Measurements from ENCODE around the gene KCTD15.

The KCTD15 gene

DNA sequence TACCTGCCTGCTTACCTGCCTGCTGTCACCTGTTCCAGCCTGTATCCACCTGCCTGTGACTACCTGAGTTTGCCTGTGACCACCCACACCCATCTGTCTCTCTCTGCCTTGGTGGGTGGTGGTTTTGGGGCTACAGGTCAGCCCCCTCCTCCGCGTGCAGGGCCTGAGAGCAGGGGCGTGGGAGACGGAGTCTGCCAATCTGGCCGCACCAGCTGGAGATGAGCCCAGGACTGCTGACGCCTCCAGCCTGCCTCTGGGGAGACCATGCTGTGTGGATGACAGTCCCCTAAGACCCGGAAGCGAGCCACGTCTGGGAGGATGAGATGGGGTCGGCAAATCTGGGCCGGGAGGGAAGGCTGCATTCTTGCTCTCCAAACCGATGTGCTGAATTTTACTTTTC lies 15.9 kb upstream of the KCTD15 start:
- TF ChIP-seq, protein P1, sequence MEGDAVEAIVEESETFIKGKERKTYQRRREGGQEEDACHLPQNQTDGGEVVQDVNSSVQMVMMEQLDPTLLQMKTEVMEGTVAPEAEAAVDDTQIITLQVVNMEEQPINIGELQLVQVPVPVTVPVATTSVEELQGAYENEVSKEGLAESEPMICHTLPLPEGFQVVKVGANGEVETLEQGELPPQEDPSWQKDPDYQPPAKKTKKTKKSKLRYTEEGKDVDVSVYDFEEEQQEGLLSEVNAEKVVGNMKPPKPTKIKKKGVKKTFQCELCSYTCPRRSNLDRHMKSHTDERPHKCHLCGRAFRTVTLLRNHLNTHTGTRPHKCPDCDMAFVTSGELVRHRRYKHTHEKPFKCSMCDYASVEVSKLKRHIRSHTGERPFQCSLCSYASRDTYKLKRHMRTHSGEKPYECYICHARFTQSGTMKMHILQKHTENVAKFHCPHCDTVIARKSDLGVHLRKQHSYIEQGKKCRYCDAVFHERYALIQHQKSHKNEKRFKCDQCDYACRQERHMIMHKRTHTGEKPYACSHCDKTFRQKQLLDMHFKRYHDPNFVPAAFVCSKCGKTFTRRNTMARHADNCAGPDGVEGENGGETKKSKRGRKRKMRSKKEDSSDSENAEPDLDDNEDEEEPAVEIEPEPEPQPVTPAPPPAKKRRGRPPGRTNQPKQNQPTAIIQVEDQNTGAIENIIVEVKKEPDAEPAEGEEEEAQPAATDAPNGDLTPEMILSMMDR (IDR thresholded peaks at IDR 0.05; ENCODE audit: borderline replicate concordance, control extremely low read depth, extremely low read depth, insufficient read depth, missing control alignments), result no peak
- DNase-seq (ENCODE audit: low spot score), result no peak
- in situ Hi-C loops (cut with MboI; ENCODE audit: low sequenced_read_pairs, unreplicated experiment), result loop anchor here (10.0 kb wide), 1 partner anchor 314 kb away; no protein-coding TSS in a partner anchor

DNA sequence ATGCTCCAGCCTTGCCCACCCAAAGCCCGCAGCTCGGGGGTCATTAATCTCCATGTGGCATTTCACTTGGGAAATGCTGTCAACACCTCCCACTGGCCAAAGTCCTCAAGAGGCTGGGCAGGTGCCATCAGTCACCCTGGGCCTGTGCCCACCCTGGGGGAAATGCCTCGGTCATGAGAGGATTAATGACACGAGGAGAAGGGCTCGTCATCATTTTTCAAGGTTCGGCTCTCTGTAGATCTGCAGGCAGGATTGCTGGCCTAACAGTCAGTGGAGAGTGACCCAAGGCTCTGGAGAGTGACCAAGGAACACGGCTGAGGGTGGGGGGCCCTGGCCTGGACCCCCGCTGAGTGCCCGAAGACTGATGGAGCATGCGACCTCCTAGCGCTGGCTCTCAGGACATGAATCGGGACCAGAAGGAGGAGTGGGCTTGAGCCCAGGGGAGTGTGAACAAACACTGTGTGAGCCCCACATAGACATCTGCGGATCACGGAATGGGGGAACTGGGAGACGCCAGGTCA lies 15.2 kb upstream of the KCTD15 start:
- TF ChIP-seq, protein P1 (IDR thresholded peaks at IDR 0.05; ENCODE audit: borderline replicate concordance, control extremely low read depth, extremely low read depth, insufficient read depth, missing control alignments), result no peak
- DNase-seq (ENCODE audit: low spot score), result no peak
- in situ Hi-C loops (cut with MboI; ENCODE audit: low sequenced_read_pairs, unreplicated experiment), result loop anchor here (10.0 kb wide), 1 partner anchor 313 kb away; no protein-coding TSS in a partner anchor

DNA sequence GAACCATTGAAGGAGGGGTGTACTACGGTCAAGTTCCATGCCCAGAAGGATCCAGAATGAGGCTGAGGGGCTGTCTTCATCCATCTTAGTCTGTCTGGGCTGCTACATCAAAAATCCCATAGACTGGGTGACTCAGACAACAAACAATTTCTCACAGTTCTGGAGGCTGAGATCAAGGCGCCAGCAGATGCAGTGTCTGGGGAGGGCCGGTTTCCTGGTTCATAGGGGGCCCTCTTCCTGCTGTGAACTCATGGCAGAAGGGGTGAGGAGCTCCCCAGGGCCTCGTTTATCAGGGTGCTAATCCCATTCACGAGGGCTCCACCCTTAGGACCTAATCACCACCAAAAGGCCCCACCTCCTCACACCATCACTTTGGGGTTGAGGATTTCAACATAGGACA lies 14.7 kb upstream of the KCTD15 start:
- in situ Hi-C loops (cut with MboI; ENCODE audit: low sequenced_read_pairs, unreplicated experiment), result loop anchor here (10.0 kb wide), 1 partner anchor 313 kb away; no protein-coding TSS in a partner anchor
- TF ChIP-seq, protein P1 (IDR thresholded peaks at IDR 0.05; ENCODE audit: borderline replicate concordance, control extremely low read depth, extremely low read depth, insufficient read depth, missing control alignments), result no peak
- DNase-seq (ENCODE audit: low spot score), result no peak

DNA sequence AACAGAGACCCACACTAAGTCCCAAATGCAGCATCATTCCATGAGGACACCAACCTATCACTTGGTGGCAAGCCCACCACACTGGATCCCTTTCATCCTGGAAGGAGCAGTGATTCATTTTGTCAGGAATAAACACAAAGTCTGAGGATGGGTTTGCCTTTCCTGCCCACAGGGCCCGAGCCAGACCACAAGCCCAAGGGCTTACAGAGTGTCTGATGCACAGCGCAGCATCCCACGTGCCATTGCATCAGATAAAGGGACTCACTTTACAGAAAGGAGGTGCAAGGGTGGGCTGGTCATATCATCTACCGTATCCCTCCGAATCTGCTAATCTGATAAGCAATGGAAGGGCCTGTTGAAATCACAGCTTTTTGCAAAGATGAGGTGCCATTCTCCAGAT lies 12.2 kb upstream of the KCTD15 start:
- TF ChIP-seq, protein P1 (IDR thresholded peaks at IDR 0.05; ENCODE audit: borderline replicate concordance, control extremely low read depth, extremely low read depth, insufficient read depth, missing control alignments), result no peak
- DNase-seq (ENCODE audit: low spot score), result no peak
- in situ Hi-C loops (cut with MboI; ENCODE audit: low sequenced_read_pairs, unreplicated experiment), result loop anchor here (10.0 kb wide), 1 partner anchor 310 kb away; no protein-coding TSS in a partner anchor

DNA sequence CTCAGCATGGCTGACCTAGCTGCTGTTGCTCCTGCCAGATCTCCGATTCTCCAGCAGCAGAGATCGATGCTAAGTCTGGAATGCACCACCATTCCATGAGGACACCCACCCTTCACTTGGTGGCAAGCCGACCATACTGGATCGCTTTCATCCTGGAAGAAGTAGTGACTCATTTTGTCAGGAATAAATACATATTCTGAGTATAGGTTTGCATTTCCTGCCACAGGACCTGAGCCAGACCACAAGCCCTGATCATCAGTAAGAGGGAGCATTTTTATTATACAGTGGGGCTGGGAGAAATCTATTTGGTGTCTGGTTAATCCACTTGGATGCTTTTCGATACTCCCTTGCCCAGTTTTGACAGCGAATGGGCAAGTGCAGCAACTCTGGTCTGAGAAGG lies 10.9 kb upstream of the KCTD15 start:
- TF ChIP-seq, protein P1 (IDR thresholded peaks at IDR 0.05; ENCODE audit: borderline replicate concordance, control extremely low read depth, extremely low read depth, insufficient read depth, missing control alignments), result no peak
- DNase-seq (ENCODE audit: low spot score), result no peak
- in situ Hi-C loops (cut with MboI; ENCODE audit: low sequenced_read_pairs, unreplicated experiment), result loop anchor here (10.0 kb wide), 1 partner anchor 309 kb away; no protein-coding TSS in a partner anchor

DNA sequence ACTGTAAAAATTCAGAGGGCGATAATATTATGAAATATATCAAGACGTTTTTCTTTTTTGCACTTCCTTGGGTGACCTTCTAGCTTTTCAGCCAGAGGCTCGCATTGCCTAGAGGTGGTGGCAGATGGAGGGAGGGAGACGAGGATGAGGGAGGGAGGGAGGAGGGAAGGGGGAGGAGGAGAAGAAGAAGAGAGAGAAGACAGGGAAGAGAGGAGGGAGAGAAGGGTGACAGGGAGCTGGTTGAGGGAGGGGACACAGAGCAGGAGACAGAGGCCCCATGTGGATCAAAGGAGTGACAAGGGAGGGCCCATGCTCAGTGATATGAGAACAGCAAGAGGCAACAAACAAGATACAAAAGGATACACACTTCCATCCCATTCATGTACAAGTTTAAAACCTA lies 8.0 kb upstream of the KCTD15 start:
- DNase-seq (ENCODE audit: low spot score), result no peak
- TF ChIP-seq, protein P1 (IDR thresholded peaks at IDR 0.05; ENCODE audit: borderline replicate concordance, control extremely low read depth, extremely low read depth, insufficient read depth, missing control alignments), result no peak
- in situ Hi-C loops (cut with MboI; ENCODE audit: low sequenced_read_pairs, unreplicated experiment), result loop anchor here (10.0 kb wide), 1 partner anchor 306 kb away; no protein-coding TSS in a partner anchor

Data from GM13976 (cell line).